ENCODE results near the gene PABPN1. TPM values are rescaled to one million over a fixed set of nuclear protein-coding genes. Genes with fewer than 3 reads are reported as not detected.

PABPN1 gene
- total and polyA plus RNA-seq, 2 of the 13 experiments (the other 11 are each of a cell fraction or from before 2014, with no cell fraction given) = 233 to 524 TPM

- peak; percentile 19; the same call in 1 of the 2 replicates for TF ChIP-seq ZNF687 (CRISPR knock-in tag; IDR thresholded peaks at IDR 0.05)
- 0 out of 2 replicates have a peak, but pooled peaks have one; percentile 31 for TF ChIP-seq ZNF430 (CRISPR knock-in tag; IDR thresholded peaks at IDR 0.05)
- 0 out of 2 replicates have a peak, but pooled peaks have one; percentile 27 for TF ChIP-seq ZNF605 (CRISPR knock-in tag; IDR thresholded peaks at IDR 0.05)
- TF ChIP-seq ZNF670 (CRISPR knock-in tag; IDR thresholded peaks at IDR 0.05; ENCODE audit: borderline replicate concordance) = no peak
- peak; percentile 67; the same call in 1 of the 2 replicates for TF ChIP-seq ESRRA (CRISPR knock-in tag; IDR thresholded peaks at IDR 0.05; ENCODE audit: low read depth)
- no peak for TF ChIP-seq ZNF317 (CRISPR knock-in tag; IDR thresholded peaks at IDR 0.05)
- no peak for TF ChIP-seq RELA (CRISPR knock-in tag; IDR thresholded peaks at IDR 0.05)
- TF ChIP-seq CREBL2 (CRISPR knock-in tag; IDR thresholded peaks at IDR 0.05; ENCODE audit: borderline replicate concordance) = no peak
- TF ChIP-seq ZNF800 (CRISPR knock-in tag; IDR thresholded peaks at IDR 0.05) = no peak
- peak; percentile 44; the same call in 1 of the 2 replicates for TF ChIP-seq ZNF281 (CRISPR knock-in tag; IDR thresholded peaks at IDR 0.05; ENCODE audit: borderline replicate concordance)
- TF ChIP-seq HOXA5 (CRISPR knock-in tag; IDR thresholded peaks at IDR 0.05) = no peak
- TF ChIP-seq NR2F6 (IDR thresholded peaks at IDR 0.05) = 0 out of 2 replicates have a peak, but pooled peaks have one; percentile 16
- no peak for TF ChIP-seq NR2F6 (CRISPR knock-in tag; IDR thresholded peaks at IDR 0.05)
- no peak for TF ChIP-seq NONO (IDR thresholded peaks at IDR 0.05)
- TF ChIP-seq NONO (CRISPR knock-in tag; conservative IDR thresholded peaks at IDR 0.05) = 0 out of 2 replicates have a peak, but pooled peaks have one; percentile 18
- TF ChIP-seq TEAD3 (CRISPR knock-in tag; optimal IDR thresholded peaks at IDR 0.05; ENCODE audit: borderline replicate concordance) = peak; percentile 8
- TF ChIP-seq HES4 (CRISPR knock-in tag; IDR thresholded peaks at IDR 0.05; ENCODE audit: borderline replicate concordance) = 0 out of 2 replicates have a peak, but pooled peaks have one; percentile 76
- no peak for TF ChIP-seq IRF1 (CRISPR knock-in tag; IDR thresholded peaks at IDR 0.05; ENCODE audit: low read depth)
- peak; percentile 35; the same call in 1 of the 2 replicates for TF ChIP-seq GABPB1 (CRISPR knock-in tag; IDR thresholded peaks at IDR 0.05)
- TF ChIP-seq GABPA (IDR thresholded peaks at IDR 0.05; ENCODE audit: low read depth, low read length) = no peak
- 0 out of 2 replicates have a peak, but pooled peaks have one; percentile 11 for TF ChIP-seq GABPA (CRISPR knock-in tag; IDR thresholded peaks at IDR 0.05; ENCODE audit: low read depth)
- peak; percentile 85; the same call in 1 of the 2 replicates for TF ChIP-seq ZNF839 (CRISPR knock-in tag; IDR thresholded peaks at IDR 0.05; ENCODE audit: borderline replicate concordance)
Observed at GRCh38 chr14:23359167-23359626, 37.9 kb downstream of the PABPN1 start (continued).
